GM21526 (cell line): ENCODE measurements around the gene QSOX2.
A peak's percentile ranks its signal among the peaks of the same experiment; 100 is the strongest.
"Not testable (repeated sequence)": the region's sequence is repeated elsewhere in the genome, so short reads cannot be mapped to it uniquely, and the experiment has no call there.

Source experiments
- ATAC-seq: cut with Tn5 transposase; IDR thresholded peaks from one replicate; pipeline ENCODE4 v1.9.1; 2021; ENCODE audit warnings: moderate library complexity; ENCODE audit not compliant: unreplicated experiment, low FRiP score

QSOX2 gene

GRCh38 chr9:136282272-136282861, 36.8 kb upstream of the QSOX2 start:
- ATAC-seq = no peak

- no peak for ATAC-seq
Measured at GRCh38 chr9:136281421-136282271, 36.0 kb upstream of the QSOX2 start.

- ATAC-seq = no peak
Measured at GRCh38 chr9:136280535-136281315, 35.1 kb upstream of the QSOX2 start.

GRCh38 chr9:136279471-136279870, 33.9 kb upstream of the QSOX2 start:
- no peak for ATAC-seq

GRCh38 chr9:136278894-136279293, 33.3 kb upstream of the QSOX2 start:
- ATAC-seq = no peak

GRCh38 chr9:136278221-136278620, 32.6 kb upstream of the QSOX2 start:
- ATAC-seq = no peak

- no peak for ATAC-seq
Measured at GRCh38 chr9:136277746-136278145, 32.1 kb upstream of the QSOX2 start.

GRCh38 chr9:136276716-136277115, 31.1 kb upstream of the QSOX2 start:
- ATAC-seq = no peak

- no peak for ATAC-seq
Measured at GRCh38 chr9:136275655-136276429, 30.2 kb upstream of the QSOX2 start.

- no peak for ATAC-seq
Measured at GRCh38 chr9:136274786-136275654, 29.4 kb upstream of the QSOX2 start.

- ATAC-seq = no peak
Measured at GRCh38 chr9:136273921-136274785, 28.5 kb upstream of the QSOX2 start.

- no peak for ATAC-seq
Measured at GRCh38 chr9:136273244-136273865, 27.7 kb upstream of the QSOX2 start.

- ATAC-seq = no peak
Measured at GRCh38 chr9:136270173-136270705, 24.6 kb upstream of the QSOX2 start.

- ATAC-seq = no peak
Measured at GRCh38 chr9:136268735-136269134, 23.1 kb upstream of the QSOX2 start.

- no peak for ATAC-seq
Measured at GRCh38 chr9:136268318-136268717, 22.7 kb upstream of the QSOX2 start.

- peak; percentile 57 for ATAC-seq
Measured at GRCh38 chr9:136267261-136268111, 21.9 kb upstream of the QSOX2 start.

GRCh38 chr9:136266641-136267040, 21.0 kb upstream of the QSOX2 start:
- ATAC-seq = not testable (repeated sequence)
